Loucy (cell line): ENCODE results near the gene NR3C2.

Experiments used
- H2AFZ ChIP-seq: fragments of 200-600 bp; sonication (generic); 2 replicates; pipeline ENCODE4 v1.6.0; 2016; ENCODE audit warnings: antibody characterized with exemption, mild to moderate bottlenecking, low read length, moderate library complexity
- H3F3A ChIP-seq: fragments of 200-600 bp; 2 replicates; pipeline ENCODE4 v1.6.0; 2016; ENCODE audit warnings: antibody characterized with exemption, low read depth, mild to moderate bottlenecking
- H3K27me3 ChIP-seq: fragments of 200-600 bp; sonication (generic); 2 replicates; pipeline ENCODE4 v1.6.1; 2014; ENCODE audit warnings: low read length, mild to moderate bottlenecking; ENCODE audit not compliant: insufficient read depth, poor library complexity, severe bottlenecking
- H3K36me3 ChIP-seq: fragments of 200-600 bp; sonication (generic); 2 replicates; pipeline ENCODE4 v1.6.1; 2016; ENCODE audit warnings: low read length; ENCODE audit not compliant: insufficient read depth
- H3K4me1 ChIP-seq: fragments of 200-600 bp; sonication (generic); 2 replicates; pipeline ENCODE4 v1.5.1; 2014; ENCODE audit warnings: low read length, mild to moderate bottlenecking; ENCODE audit not compliant: insufficient read depth, poor library complexity, severe bottlenecking
- H3K4me2 ChIP-seq: fragments of 200-600 bp; sonication (generic); 2 replicates; pipeline ENCODE4 v1.6.0; 2014; ENCODE audit warnings: antibody characterized with exemption, low read length, low read depth, mild to moderate bottlenecking; ENCODE audit not compliant: poor library complexity, severe bottlenecking
- H3K4me3 ChIP-seq: fragments of 200-600 bp; sonication (generic); 2 replicates; pipeline ENCODE4 v1.5.1; 2014; ENCODE audit warnings: low read length, mild to moderate bottlenecking, mixed read lengths; ENCODE audit not compliant: poor library complexity, severe bottlenecking
- H3K79me2 ChIP-seq: fragments of 200-600 bp; sonication (generic); 2 replicates; pipeline ENCODE4 v1.6.1; 2014; ENCODE audit warnings: low read length; ENCODE audit not compliant: insufficient read depth
- H3K9ac ChIP-seq: fragments of 200-600 bp; sonication (generic); 2 replicates; pipeline ENCODE4 v1.6.0; 2014; ENCODE audit warnings: mild to moderate bottlenecking, low read depth, low read length, moderate library complexity; ENCODE audit not compliant: poor library complexity, severe bottlenecking
- H3K9me2 ChIP-seq: fragments of 200-600 bp; sonication (generic); replicated peaks from 2 replicates; pipeline ENCODE4 v1.6.1; 2016; ENCODE audit warnings: low read depth, low read length, mixed read lengths
- H3K9me3 ChIP-seq: fragments of 200-600 bp; sonication (generic); 2 replicates; pipeline ENCODE4 v1.6.1; 2014; ENCODE audit warnings: mild to moderate bottlenecking, antibody characterized with exemption, low read length, low read depth; ENCODE audit not compliant: insufficient read depth
- H4K20me1 ChIP-seq: fragments of 200-600 bp; sonication (generic); 2 replicates; pipeline ENCODE4 v1.6.0; 2014; ENCODE audit warnings: antibody characterized with exemption, low read length, mild to moderate bottlenecking; ENCODE audit not compliant: insufficient read depth, poor library complexity, severe bottlenecking
- CTCF ChIP-seq: fragments of 200-600 bp; sonication (generic); conservative IDR thresholded peaks from 2 replicates; pipeline ENCODE4 v1.5.1; 2014; ENCODE audit warnings: mild to moderate bottlenecking, antibody characterized with exemption, low read length
- EZH2phosphoT487 ChIP-seq: fragments of 200-600 bp; IDR thresholded peaks from 2 replicates; pipeline ENCODE4 v1.6.1; 2018; ENCODE audit warnings: antibody characterized with exemption, mild to moderate bottlenecking, moderate library complexity, borderline replicate concordance

The NR3C2 gene

GRCh38 chr4:148344941-148345340, 97.3 kb downstream of the NR3C2 start:
- no peaks in the 10 kb centered on the region for H3K9me3 ChIP-seq

GRCh38 chr4:148344352-148344751, 97.9 kb downstream of the NR3C2 start:
- no peaks in the 10 kb centered on the region for H3K27me3 ChIP-seq
- no peaks in the 10 kb centered on the region for H3K36me3 ChIP-seq
- H3F3A ChIP-seq, result no peaks in the 10 kb centered on the region
- no peak overlapping the region for H3K9ac ChIP-seq
- TF ChIP-seq CTCF, result no peak
- TF ChIP-seq EZH2phosphoT487, result no peak
- no peaks in the 10 kb centered on the region for H3K4me1 ChIP-seq
- H3K4me2 ChIP-seq, result no peak overlapping the region
- no peak overlapping the region for H3K4me3 ChIP-seq
- no peaks in the 10 kb centered on the region for H3K79me2 ChIP-seq
- no peaks in the 10 kb centered on the region for H4K20me1 ChIP-seq
- H2AFZ ChIP-seq, result no peak overlapping the region
- no peaks in the 10 kb centered on the region for H3K9me2 ChIP-seq
- no peaks in the 10 kb centered on the region for H3K9me3 ChIP-seq

More at GRCh38 chr4:148344941-148345340, 97.3 kb downstream of the NR3C2 start:
- no peaks in the 10 kb centered on the region for H3K4me1 ChIP-seq
- TF ChIP-seq CTCF (no peak), EZH2phosphoT487 (no peak)
- H3K27me3 ChIP-seq, result no peaks in the 10 kb centered on the region
- no peaks in the 10 kb centered on the region for H3K79me2 ChIP-seq
- H3K4me2 ChIP-seq, result no peak overlapping the region
- no peaks in the 10 kb centered on the region for H4K20me1 ChIP-seq
- no peak overlapping the region for H2AFZ ChIP-seq
- H3K4me3 ChIP-seq, result no peak overlapping the region
- no peaks in the 10 kb centered on the region for H3F3A ChIP-seq
- no peaks in the 10 kb centered on the region for H3K9me2 ChIP-seq
- no peak overlapping the region for H3K9ac ChIP-seq
- H3K36me3 ChIP-seq, result no peaks in the 10 kb centered on the region

- Histone ChIP-seq H3K4me3 (no peak overlapping the region), H3K9me3 (no peaks in the 10 kb centered on the region), H3K4me1 (no peaks in the 10 kb centered on the region), H3K9me2 (no peaks in the 10 kb centered on the region), H3K4me2 (no peak overlapping the region), H4K20me1 (no peaks in the 10 kb centered on the region), H3F3A (no peaks in the 10 kb centered on the region), H3K27me3 (no peaks in the 10 kb centered on the region), H2AFZ (no peak overlapping the region), H3K9ac (no peak overlapping the region), H3K36me3 (no peaks in the 10 kb centered on the region), H3K79me2 (no peaks in the 10 kb centered on the region)
- TF ChIP-seq EZH2phosphoT487 (no peak), CTCF (no peak)
Measured at GRCh38 chr4:148341980-148342800, 100.0 kb downstream of the NR3C2 start.
